Prostate gland (tissue), 2 donors: Measurements from ENCODE around the gene TPO. TPM values are rescaled to one million over a fixed set of nuclear protein-coding genes. Genes with fewer than 3 reads are reported as not detected.

Experiments used
- DNase-seq: peaks from one replicate; pipeline ENCODE4 v3.0.0-alpha.2; 2019; ENCODE audit warnings: low spot score
- H3K27ac ChIP-seq, 2 donors: fragments of 200-600 bp; sonication (generic); 2 replicates each; pipeline ENCODE4 v1.5.1; 2017 to 2019
- H3K27me3 ChIP-seq: fragments of 200-600 bp; sonication (generic); replicated peaks from 2 replicates; pipeline ENCODE4 v1.5.1; 2019; ENCODE audit not compliant: insufficient read depth
- H3K36me3 ChIP-seq, 2 donors: fragments of 200-600 bp; sonication (generic); 1 replicate in 1 of 2; 2 replicates in 1 of 2; pipeline versions ENCODE4 v1.5.1 to v1.8.1; 2017 to 2019
- H3K4me1 ChIP-seq: fragments of 200-600 bp; sonication (generic); replicated peaks from 2 replicates; pipeline ENCODE4 v1.5.1; 2019
- H3K4me3 ChIP-seq, 2 donors: fragments of 200-600 bp; sonication (generic); 2 replicates each; pipeline ENCODE4 v1.5.1; 2017 to 2019
- H3K9me3 ChIP-seq: fragments of 200-600 bp; sonication (generic); 2 replicates; pipeline ENCODE4 v1.5.1; 2017
- POLR2A ChIP-seq: fragments of 450-650 bp; IDR thresholded peaks from one replicate; pipeline ENCODE4 v1.6.1; 2016; ENCODE audit warnings: antibody characterized with exemption, mild to moderate bottlenecking
- POLR2AphosphoS5 ChIP-seq: sonication (generic); formaldehyde crosslinking; IDR thresholded peaks from one replicate; pipeline ENCODE4 v1.6.1; 2017; ENCODE audit warnings: antibody characterized with exemption
- WGBS: methylation state at CpG from one replicate; pipeline ENCODE4 v1.1.5; 2018; 5-methylcytosine and 5-hydroxymethylcytosine counted together
- intact Hi-C: fragments of 100-400 bp; cut with DNase I; formaldehyde crosslinking; loops from one replicate; pipeline ENCODE4 v1.14.2; 2022
- total RNA-seq, 2 donors: library from RNA; depleted of rRNA; stranded (reverse); fragments of >200 nt; gene quantifications; one replicate each; pipeline ENCODE4 v1.1.0, GENCODE V29; 2016
- TF ChIP-seq, protein P1 (sequence below), 4 experiments: fragments of 200-600 bp in 2 of 4; fragments of 450-650 bp in 2 of 4; sonication (generic) in 2 of 4; IDR thresholded peaks; 1 replicate in 3 of 4; 2 replicates in 1 of 4; pipeline ENCODE4 v1.5.1; 2016 to 2019; ENCODE audit warnings: antibody characterized with exemption in 4 of 4, mild to moderate bottlenecking in 2 of 4, moderate library complexity in 2 of 4

TPO gene
- total RNA-seq, 2 donors from 2014 or later: 0.82 to 1.4 TPM

DNA sequence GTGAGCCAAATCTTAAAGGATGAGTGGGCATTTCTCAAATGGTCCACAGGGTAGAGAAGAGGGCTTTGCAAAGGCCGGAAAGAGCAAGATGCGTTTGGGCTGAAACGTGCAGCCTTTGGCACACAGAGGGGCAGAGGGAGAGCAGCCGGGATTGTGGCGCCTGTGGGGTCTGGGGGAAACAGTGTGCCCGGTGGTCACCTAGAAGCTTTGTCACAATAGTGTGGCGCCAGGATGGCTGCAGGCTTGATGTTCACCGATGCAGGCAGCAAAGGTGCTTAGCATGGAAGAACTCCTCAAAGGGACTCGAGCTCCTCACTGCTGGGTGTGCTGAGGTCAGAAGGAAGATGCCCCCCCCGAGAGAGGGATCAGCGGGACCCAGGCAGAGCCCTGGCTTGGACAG is 23.8 kb downstream of the TPO start:
- Histone ChIP-seq H3K27me3 (no peaks in the 10 kb centered on the region), H3K9me3 (no peaks in the 10 kb centered on the region), H3K27ac (no peak overlapping the region), H3K4me3 (no peak overlapping the region), H3K4me1 (no peaks in the 10 kb centered on the region), H3K36me3 (no peaks in the 10 kb centered on the region)
- WGBS: 92% methylated on average over 11 of the region's 11 CpGs
- DNase-seq: no peak
- intact Hi-C loops: no loop called here
- TF ChIP-seq, protein P1, sequence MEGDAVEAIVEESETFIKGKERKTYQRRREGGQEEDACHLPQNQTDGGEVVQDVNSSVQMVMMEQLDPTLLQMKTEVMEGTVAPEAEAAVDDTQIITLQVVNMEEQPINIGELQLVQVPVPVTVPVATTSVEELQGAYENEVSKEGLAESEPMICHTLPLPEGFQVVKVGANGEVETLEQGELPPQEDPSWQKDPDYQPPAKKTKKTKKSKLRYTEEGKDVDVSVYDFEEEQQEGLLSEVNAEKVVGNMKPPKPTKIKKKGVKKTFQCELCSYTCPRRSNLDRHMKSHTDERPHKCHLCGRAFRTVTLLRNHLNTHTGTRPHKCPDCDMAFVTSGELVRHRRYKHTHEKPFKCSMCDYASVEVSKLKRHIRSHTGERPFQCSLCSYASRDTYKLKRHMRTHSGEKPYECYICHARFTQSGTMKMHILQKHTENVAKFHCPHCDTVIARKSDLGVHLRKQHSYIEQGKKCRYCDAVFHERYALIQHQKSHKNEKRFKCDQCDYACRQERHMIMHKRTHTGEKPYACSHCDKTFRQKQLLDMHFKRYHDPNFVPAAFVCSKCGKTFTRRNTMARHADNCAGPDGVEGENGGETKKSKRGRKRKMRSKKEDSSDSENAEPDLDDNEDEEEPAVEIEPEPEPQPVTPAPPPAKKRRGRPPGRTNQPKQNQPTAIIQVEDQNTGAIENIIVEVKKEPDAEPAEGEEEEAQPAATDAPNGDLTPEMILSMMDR (IDR thresholded peaks at IDR 0.05): no peak
- TF ChIP-seq POLR2A (no peak), POLR2AphosphoS5 (no peak)

DNA sequence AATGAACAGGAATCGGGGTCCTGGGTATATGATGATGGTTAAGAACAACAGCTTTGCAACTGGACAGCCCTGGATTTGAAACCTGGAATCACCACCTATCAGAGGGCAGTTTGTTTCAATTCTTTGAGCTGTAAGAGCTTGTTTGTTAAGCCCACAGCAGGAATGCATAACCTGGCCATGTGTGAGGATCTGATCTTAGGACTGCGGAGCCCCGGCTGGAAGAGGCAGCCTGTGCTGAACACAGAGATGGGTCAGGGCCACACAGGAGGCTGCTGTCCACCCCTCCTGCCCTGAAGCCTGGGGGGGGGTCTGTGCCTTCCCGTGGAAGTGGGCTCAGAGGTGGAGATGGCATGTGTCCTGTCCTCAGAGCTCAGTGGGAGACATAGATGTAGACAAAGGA is 24.3 kb downstream of the TPO start:
- Histone ChIP-seq H3K36me3 (no peaks in the 10 kb centered on the region), H3K27ac (no peak overlapping the region), H3K27me3 (no peaks in the 10 kb centered on the region), H3K4me3 (no peak overlapping the region), H3K4me1 (no peaks in the 10 kb centered on the region), H3K9me3 (no peaks in the 10 kb centered on the region)
- TF ChIP-seq POLR2AphosphoS5 (no peak), POLR2A (no peak)
- TF ChIP-seq, protein P1 (IDR thresholded peaks at IDR 0.05): no peak
- intact Hi-C loops: no loop called here
- no peak for DNase-seq
- WGBS: 89% methylated on average over 4 of the region's 4 CpGs

DNA sequence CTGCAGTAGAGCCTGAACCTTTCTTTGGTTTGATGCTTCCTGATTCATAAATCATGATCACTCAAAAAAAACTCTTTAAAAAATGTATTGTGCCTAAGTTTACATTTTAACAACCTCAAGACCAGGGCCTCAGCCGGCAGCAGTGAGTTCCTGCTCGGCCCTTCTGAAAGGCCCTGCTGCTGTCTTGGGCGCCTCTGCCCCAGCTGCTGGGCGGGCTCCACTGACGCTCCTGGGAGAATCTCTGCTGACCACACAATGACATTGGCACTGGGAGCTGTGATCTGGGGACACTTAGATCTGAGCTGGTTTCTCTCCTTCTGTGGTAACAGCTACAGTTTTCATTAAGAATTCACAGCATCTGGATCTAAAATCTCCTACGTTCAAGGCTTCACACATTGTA is 25.7 kb downstream of the TPO start:
- intact Hi-C loops: no loop called here
- Histone ChIP-seq H3K4me3 (no peak overlapping the region), H3K36me3 (no peaks in the 10 kb centered on the region)

DNA sequence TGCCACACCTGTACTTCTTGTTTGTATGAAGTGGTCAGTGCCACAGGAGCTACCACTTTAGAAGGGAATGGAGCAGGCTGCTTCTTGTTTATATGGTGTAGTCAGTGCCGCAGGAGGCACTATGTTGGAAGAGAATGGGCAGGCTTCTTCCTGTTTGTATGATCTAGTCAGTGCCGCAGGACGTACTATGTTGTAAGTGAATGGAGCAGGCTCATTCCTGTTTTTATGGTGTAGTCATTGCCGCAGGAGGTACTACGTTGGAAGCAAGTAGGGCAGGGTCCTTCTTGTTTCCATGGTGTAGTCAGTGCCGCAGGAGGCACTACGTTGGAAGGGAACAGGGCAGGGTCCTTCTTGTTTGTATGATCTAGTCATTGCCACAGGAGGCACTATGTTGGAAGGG is 27.3 kb downstream of the TPO start:
- no peak overlapping the region for H3K4me3 ChIP-seq
- DNase-seq: no peak
- 78% methylated on average over 7 of the region's 7 CpGs for WGBS
- H3K36me3 ChIP-seq: no peaks in the 10 kb centered on the region
- no peaks in the 10 kb centered on the region for H3K4me1 ChIP-seq
- H3K27me3 ChIP-seq: no peaks in the 10 kb centered on the region
- intact Hi-C loops: no loop called here
- no peak overlapping the region for H3K27ac ChIP-seq
- H3K9me3 ChIP-seq: no peaks in the 10 kb centered on the region
- TF ChIP-seq, protein P1 (IDR thresholded peaks at IDR 0.05): no peak
- TF ChIP-seq POLR2A (no peak), POLR2AphosphoS5 (no peak)

More for the DNA sequence above, 25.7 kb downstream of the TPO start:
- Histone ChIP-seq H3K4me1 (no peaks in the 10 kb centered on the region), H3K27me3 (no peaks in the 10 kb centered on the region), H3K27ac (no peak overlapping the region), H3K9me3 (no peaks in the 10 kb centered on the region)
- TF ChIP-seq POLR2A: no peak
- no peak for TF ChIP-seq POLR2AphosphoS5
- TF ChIP-seq, protein P1 (IDR thresholded peaks at IDR 0.05): no peak
- 63% methylated on average over 6 of the region's 6 CpGs for WGBS
- DNase-seq: no peak

DNA sequence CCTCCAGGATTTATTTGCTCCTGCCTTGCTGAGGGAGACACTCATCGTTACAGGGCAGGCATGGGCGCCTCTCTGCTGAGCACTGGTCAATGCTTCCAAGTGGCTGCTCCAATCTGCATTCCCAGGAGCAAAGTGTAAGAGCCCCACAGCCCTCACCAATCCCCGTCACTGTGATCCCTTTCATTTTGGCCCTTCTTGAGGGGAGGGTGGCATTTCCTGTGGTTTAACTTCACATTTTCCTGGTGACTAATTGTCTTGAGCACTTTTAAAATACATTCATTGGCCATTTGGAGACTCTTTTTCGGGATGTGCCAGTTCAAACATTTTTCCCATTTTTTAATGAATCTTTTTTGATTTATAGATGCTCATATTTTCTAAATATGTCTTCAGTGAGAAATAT is 33.0 kb downstream of the TPO start:
- intact Hi-C loops: no loop called here

More for the DNA sequence above, 33.0 kb downstream of the TPO start:
- no peaks in the 10 kb centered on the region for H3K4me1 ChIP-seq
- 80% methylated on average over 4 of the region's 4 CpGs for WGBS
- no peaks in the 10 kb centered on the region for H3K9me3 ChIP-seq
- no peak overlapping the region for H3K27ac ChIP-seq
- H3K36me3 ChIP-seq: no peaks in the 10 kb centered on the region
- TF ChIP-seq, protein P1 (IDR thresholded peaks at IDR 0.05): no peak
- TF ChIP-seq POLR2A (no peak), POLR2AphosphoS5 (no peak)
- DNase-seq: no peak
- H3K27me3 ChIP-seq: no peaks in the 10 kb centered on the region
- no peak overlapping the region for H3K4me3 ChIP-seq
